GM19372 (cell line): Measurements from ENCODE around the gene PGC.

ENCODE experiments used
- ATAC-seq: cut with Tn5 transposase; IDR thresholded peaks from one replicate; pipeline ENCODE4 v1.9.1; 2021; ENCODE audit warnings: mild to moderate bottlenecking, low read depth, moderate library complexity; ENCODE audit not compliant: unreplicated experiment

Gene PGC

GRCh38 chr6:41750374-41750773 is 3.2 kb upstream of the PGC start:
- ATAC-seq: no peak

GRCh38 chr6:41748542-41748941 is 1.3 kb upstream of the PGC start:
- ATAC-seq: no peak

- ATAC-seq: no peak
These were observed 893 bp upstream of the PGC start for GRCh38 chr6:41748102-41748477.

- ATAC-seq: no peak
These were observed 1.1 kb downstream of the PGC start for GRCh38 chr6:41746107-41746506.

- ATAC-seq: no peak
These were observed 2.9 kb downstream of the PGC start for GRCh38 chr6:41744236-41744787.

- ATAC-seq: no peak
These were observed 3.6 kb downstream of the PGC start for GRCh38 chr6:41743406-41744235.

GRCh38 chr6:41741625-41742490 is 5.3 kb downstream of the PGC start:
- no peak for ATAC-seq

GRCh38 chr6:41740366-41741162 is 6.6 kb downstream of the PGC start:
- ATAC-seq: no peak

GRCh38 chr6:41739041-41739440 is 8.2 kb downstream of the PGC start:
- ATAC-seq: no peak

- no peak for ATAC-seq
These were observed 9.5 kb downstream of the PGC start for GRCh38 chr6:41737591-41738130.

GRCh38 chr6:41736800-41737555 is 10.2 kb downstream of the PGC start:
- no peak for ATAC-seq

GRCh38 chr6:41736186-41736733 is 10.9 kb downstream of the PGC start:
- no peak for ATAC-seq

GRCh38 chr6:41735427-41736185 is 11.6 kb downstream of the PGC start, which contains the start of gene TFEB:
Gene TFEB, minus strand, starts transcription at chr6:41735608. Its CDS starts 44,395 bp downstream, at chr6:41691213.
- ATAC-seq: peak; percentile 50

GRCh38 chr6:41734666-41735426 is 12.4 kb downstream of the PGC start:
- peak; percentile 20 for ATAC-seq

GRCh38 chr6:41733707-41734665 is 13.2 kb downstream of the PGC start:
- peak; percentile 43 for ATAC-seq

- ATAC-seq: no peak
These were observed 13.9 kb downstream of the PGC start for GRCh38 chr6:41733360-41733706.
